Smooth muscle cell (in vitro differentiated cells): ENCODE results near the gene MIPEP. TPM values are rescaled to one million over a fixed set of nuclear protein-coding genes. Genes with fewer than 3 reads are reported as not detected.

Source experiments
- DNase-seq: peaks from one replicate; lab custom pipeline; 2025; ENCODE audit not compliant: unreplicated experiment; lab: John Stamatoyannopoulos, UW
- H2AFZ ChIP-seq: fragments of 200-600 bp; sonication (generic); 2 replicates; pipeline ENCODE4 v1.6.0; 2016; ENCODE audit warnings: antibody characterized with exemption, low read depth, mild to moderate bottlenecking
- H3F3A ChIP-seq: fragments of 200-600 bp; sonication (generic); 2 replicates; pipeline ENCODE4 v1.6.0; 2017; ENCODE audit warnings: antibody characterized with exemption, low read depth
- H3K27ac ChIP-seq: fragments of 200-600 bp; sonication (generic); 2 replicates; pipeline ENCODE4 v1.5.1; 2016; ENCODE audit warnings: low read depth, mild to moderate bottlenecking
- H3K27me3 ChIP-seq: fragments of 200-600 bp; sonication (generic); 2 replicates; pipeline ENCODE4 v1.6.1; 2016; ENCODE audit warnings: low read depth, mild to moderate bottlenecking
- H3K36me3 ChIP-seq: fragments of 200-600 bp; sonication (generic); 2 replicates; pipeline ENCODE4 v1.5.1; 2016; ENCODE audit warnings: low read depth
- H3K4me1 ChIP-seq: fragments of 200-600 bp; sonication (generic); 2 replicates; pipeline ENCODE4 v1.5.1; 2016; ENCODE audit warnings: low read depth
- H3K4me2 ChIP-seq: fragments of 200-600 bp; sonication (generic); 2 replicates; pipeline ENCODE4 v1.6.0; 2016; ENCODE audit warnings: mild to moderate bottlenecking
- H3K4me3 ChIP-seq: fragments of 200-600 bp; sonication (generic); 2 replicates; pipeline ENCODE4 v1.5.1; 2016; ENCODE audit warnings: mild to moderate bottlenecking
- H3K79me2 ChIP-seq: fragments of 200-600 bp; sonication (generic); 2 replicates; pipeline ENCODE4 v1.6.0; 2016; ENCODE audit warnings: low read depth, mild to moderate bottlenecking
- H3K9ac ChIP-seq: fragments of 200-600 bp; sonication (generic); 2 replicates; pipeline ENCODE4 v1.6.0; 2016; ENCODE audit warnings: low read depth
- H3K9me3 ChIP-seq: fragments of 200-600 bp; sonication (generic); replicated peaks from 2 replicates; pipeline ENCODE4 v1.5.1; 2016; ENCODE audit warnings: low read depth
- H4K20me1 ChIP-seq: fragments of 200-600 bp; sonication (generic); 2 replicates; pipeline ENCODE4 v1.6.0; 2016; ENCODE audit warnings: low read depth
- CTCF ChIP-seq: fragments of 200-600 bp; sonication (generic); IDR thresholded peaks from 2 replicates; pipeline ENCODE4 v1.5.1; 2017; ENCODE audit warnings: borderline replicate concordance, mild to moderate bottlenecking, antibody characterized with exemption; ENCODE audit not compliant: insufficient read depth, poor library complexity, severe bottlenecking
- WGBS: methylation state at CpG from one replicate; pipeline ENCODE4 v1.1.7; 2016; ENCODE audit warnings: low lambda C conversion rate; 5-methylcytosine and 5-hydroxymethylcytosine counted together
- polyA plus RNA-seq: library from polyadenylated mRNA; unstranded; fragments of >200 nt; fragmentation: Nextera tagmentation; extraction: Ambion mirVana; gene quantifications from 2 replicates; pipeline ENCODE4 v1.2.1, GENCODE V29; 2016
- total RNA-seq: library from RNA; depleted of rRNA; stranded (reverse); fragments of >200 nt; gene quantifications from 2 replicates; pipeline ENCODE4 v1.2.3, GENCODE V29; 2014

MIPEP gene
- total and polyA plus RNA-seq, 2 experiments from 2014 or later = 15.7 to 18.9 TPM

DNA sequence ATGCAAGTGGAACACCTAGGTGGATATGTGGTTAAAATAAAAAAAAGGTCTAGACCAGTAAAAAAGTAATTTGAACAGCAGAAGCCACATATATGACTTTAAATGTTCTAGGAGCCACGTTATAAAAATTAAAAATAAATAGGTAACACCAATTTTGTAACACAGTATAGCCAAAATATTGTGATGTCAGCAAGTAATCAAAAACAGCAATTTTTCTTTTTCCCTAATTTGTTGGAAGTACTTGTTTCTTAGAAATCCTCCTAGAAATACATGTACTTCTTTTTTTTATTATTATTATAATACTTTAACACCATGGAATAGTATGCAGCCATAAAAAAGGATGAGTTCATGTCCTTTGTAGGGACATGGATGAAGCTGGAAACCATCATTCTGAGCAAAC lies 33.8 kb upstream of the MIPEP start:
- peaks cover 4% of the 10 kb centered on the region for H3K27me3 ChIP-seq
- no peak for DNase-seq
- 80% methylated on average over 1 of the region's 1 CpG for WGBS
- no peak overlapping the region for H2AFZ ChIP-seq
- TF ChIP-seq CTCF = no peak
- H3K4me2 ChIP-seq = no peak overlapping the region
- H4K20me1 ChIP-seq = no peaks in the 10 kb centered on the region
- H3F3A ChIP-seq = no peaks in the 10 kb centered on the region
- H3K4me3 ChIP-seq = no peak overlapping the region
- no peaks in the 10 kb centered on the region for H3K9me3 ChIP-seq
- H3K27ac ChIP-seq = no peak overlapping the region
- H3K4me1 ChIP-seq = no peaks in the 10 kb centered on the region
- H3K79me2 ChIP-seq = no peaks in the 10 kb centered on the region
- H3K9ac ChIP-seq = no peak overlapping the region
- H3K36me3 ChIP-seq = no peaks in the 10 kb centered on the region

DNA sequence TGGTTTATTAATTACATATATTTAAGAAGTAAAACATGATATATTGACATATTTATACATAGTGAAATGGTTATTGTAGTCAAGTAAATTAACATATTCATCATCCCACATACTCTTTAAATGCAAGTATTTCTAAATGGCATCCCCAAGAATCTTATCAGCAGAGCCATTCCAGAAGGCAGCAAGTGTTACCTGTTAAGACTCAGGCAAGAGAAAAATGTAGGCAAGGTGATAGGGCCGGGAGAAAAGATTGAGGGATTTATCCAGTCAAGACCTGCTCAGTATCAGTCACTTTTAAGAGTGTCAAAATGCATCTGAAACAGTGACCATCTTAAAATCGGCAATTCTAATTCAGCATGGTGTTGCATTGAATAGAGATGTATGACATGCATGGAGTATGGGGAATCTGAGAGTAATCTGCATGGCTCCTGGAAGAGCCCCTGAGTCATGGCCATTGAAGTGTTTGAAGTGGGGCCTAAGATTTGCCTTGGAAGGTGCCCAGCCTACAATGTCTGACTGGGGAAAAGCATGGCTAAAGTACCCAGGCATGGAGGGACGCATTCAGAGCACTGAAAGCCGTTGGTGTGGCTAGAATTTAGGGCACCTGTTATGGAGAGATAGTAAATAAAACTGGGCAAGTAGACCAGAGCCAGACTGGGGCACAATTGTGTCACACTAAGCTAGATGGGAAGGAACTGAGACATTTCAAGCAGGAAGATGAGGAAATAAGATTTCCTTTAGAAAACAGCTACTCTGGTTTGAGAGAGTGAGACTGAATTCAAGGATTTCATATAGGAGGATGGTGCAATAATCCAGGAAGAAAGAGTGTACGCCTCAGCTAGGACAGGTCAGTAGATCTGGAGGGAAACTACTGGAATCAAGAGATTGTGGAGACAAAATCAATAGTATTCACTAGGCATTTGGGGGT lies 33.1 kb upstream of the MIPEP start:
- H3F3A ChIP-seq = no peaks in the 10 kb centered on the region
- H3K27me3 ChIP-seq = peaks cover 4% of the 10 kb centered on the region
- no peaks in the 10 kb centered on the region for H3K79me2 ChIP-seq
- no peak overlapping the region for H2AFZ ChIP-seq
- H3K9ac ChIP-seq = no peak overlapping the region
- WGBS = 75% methylated on average over 5 of the region's 5 CpGs
- H3K4me1 ChIP-seq = no peaks in the 10 kb centered on the region
- TF ChIP-seq CTCF = no peak
- no peaks in the 10 kb centered on the region for H3K9me3 ChIP-seq
- DNase-seq = no peak
- no peak overlapping the region for H3K4me3 ChIP-seq
- H3K36me3 ChIP-seq = no peaks in the 10 kb centered on the region
- no peak overlapping the region for H3K27ac ChIP-seq
- no peaks in the 10 kb centered on the region for H4K20me1 ChIP-seq
- no peak overlapping the region for H3K4me2 ChIP-seq

- H3K9me3 ChIP-seq = no peaks in the 10 kb centered on the region
- H3F3A ChIP-seq = no peaks in the 10 kb centered on the region
- TF ChIP-seq CTCF = peak; percentile 95
- H3K36me3 ChIP-seq = no peaks in the 10 kb centered on the region
- H2AFZ ChIP-seq = no peak overlapping the region
- H3K79me2 ChIP-seq = no peaks in the 10 kb centered on the region
- no peak overlapping the region for H3K4me2 ChIP-seq
- DNase-seq = no peak
- H3K27me3 ChIP-seq = peaks cover 4% of the 10 kb centered on the region
- H4K20me1 ChIP-seq = no peaks in the 10 kb centered on the region
- H3K9ac ChIP-seq = no peak overlapping the region
- no peak overlapping the region for H3K27ac ChIP-seq
- 17% methylated on average over 2 of the region's 2 CpGs for WGBS
- H3K4me3 ChIP-seq = no peak overlapping the region
- H3K4me1 ChIP-seq = no peaks in the 10 kb centered on the region
Observed at GRCh38 chr13:23921451-23921888, 32.3 kb upstream of the MIPEP start.
